AG04450 (cell line): ENCODE data around the gene CDPF1. TPM values are rescaled to one million over a fixed set of nuclear protein-coding genes. Genes with fewer than 3 reads are reported as not detected.

Source experiments
- CTCF ChIA-PET: fragments of 300-600, 350-600 bp; formaldehyde crosslinking; extraction: SDS; loops from one replicate; lab custom pipeline; 2022; ENCODE audit warnings: antibody characterized with exemption, inconsistent platforms; lab: Charles Lee
- POLR2A ChIA-PET: fragments of 350-600 bp; formaldehyde crosslinking; extraction: SDS; loops from one replicate; lab custom pipeline; 2021; ENCODE audit warnings: antibody characterized with exemption, inconsistent platforms; lab: Yijun Ruan, JAX
- DNase-seq: peaks from one replicate; pipeline ENCODE4 v3.0.0-alpha.2; 2011; ENCODE audit warnings: low read depth, low spot score
- H3K27ac ChIP-seq: one replicate; pipeline ENCODE4 v1.5.1; 2012; ENCODE audit warnings: low read depth, low read length, control low read depth
- H3K27me3 ChIP-seq: one replicate; pipeline ENCODE4 v1.6.0; 2012; ENCODE audit warnings: low read length; ENCODE audit not compliant: control insufficient read depth, insufficient read depth
- H3K4me3 ChIP-seq: 2 replicates; pipeline ENCODE4 v1.5.1; 2011; ENCODE audit warnings: mild to moderate bottlenecking, low read depth, low read length, control low read depth
- H3K9me3 ChIP-seq: 2 replicates; pipeline ENCODE4 v1.5.1; 2012; ENCODE audit warnings: low read length; ENCODE audit not compliant: control insufficient read depth, insufficient read depth
- polyA plus RNA-seq: library from polyadenylated mRNA; depleted of rRNA; stranded (reverse); fragments of >200 nt; gene quantifications from 2 replicates; pipeline ENCODE4 v1.2.3, GENCODE V29; 2011
- TF ChIP-seq, protein P1 (sequence below): IDR thresholded peaks from 2 replicates; pipeline ENCODE4 v1.5.1; 2011; ENCODE audit warnings: low read depth, low read length, control low read depth, inconsistent platforms

Gene CDPF1
- polyA plus RNA-seq, 1 experiment = 7.7 TPM

DNA sequence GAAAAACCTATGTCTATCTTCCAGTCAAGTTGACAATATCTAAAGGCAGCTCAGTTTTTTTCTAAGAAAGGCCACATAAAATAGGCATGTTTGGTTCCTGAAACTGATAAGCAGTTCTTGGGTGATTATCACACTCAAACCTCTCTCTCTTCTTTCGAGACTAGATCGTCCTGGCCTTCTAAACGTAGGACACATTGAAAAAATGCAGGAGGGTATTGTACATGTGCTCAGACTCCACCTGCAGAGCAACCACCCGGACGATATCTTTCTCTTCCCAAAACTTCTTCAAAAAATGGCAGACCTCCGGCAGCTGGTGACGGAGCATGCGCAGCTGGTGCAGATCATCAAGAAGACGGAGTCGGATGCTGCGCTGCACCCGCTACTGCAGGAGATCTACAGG lies 15.1 kb downstream of the CDPF1 start:
- POLR2A ChIA-PET = no interaction called here
- TF ChIP-seq, protein P1, sequence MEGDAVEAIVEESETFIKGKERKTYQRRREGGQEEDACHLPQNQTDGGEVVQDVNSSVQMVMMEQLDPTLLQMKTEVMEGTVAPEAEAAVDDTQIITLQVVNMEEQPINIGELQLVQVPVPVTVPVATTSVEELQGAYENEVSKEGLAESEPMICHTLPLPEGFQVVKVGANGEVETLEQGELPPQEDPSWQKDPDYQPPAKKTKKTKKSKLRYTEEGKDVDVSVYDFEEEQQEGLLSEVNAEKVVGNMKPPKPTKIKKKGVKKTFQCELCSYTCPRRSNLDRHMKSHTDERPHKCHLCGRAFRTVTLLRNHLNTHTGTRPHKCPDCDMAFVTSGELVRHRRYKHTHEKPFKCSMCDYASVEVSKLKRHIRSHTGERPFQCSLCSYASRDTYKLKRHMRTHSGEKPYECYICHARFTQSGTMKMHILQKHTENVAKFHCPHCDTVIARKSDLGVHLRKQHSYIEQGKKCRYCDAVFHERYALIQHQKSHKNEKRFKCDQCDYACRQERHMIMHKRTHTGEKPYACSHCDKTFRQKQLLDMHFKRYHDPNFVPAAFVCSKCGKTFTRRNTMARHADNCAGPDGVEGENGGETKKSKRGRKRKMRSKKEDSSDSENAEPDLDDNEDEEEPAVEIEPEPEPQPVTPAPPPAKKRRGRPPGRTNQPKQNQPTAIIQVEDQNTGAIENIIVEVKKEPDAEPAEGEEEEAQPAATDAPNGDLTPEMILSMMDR = no peak
- CTCF ChIA-PET = no interaction called here
- no peak for DNase-seq
- Histone ChIP-seq H3K27me3 (no peaks in the 10 kb centered on the region), H3K9me3 (no peaks in the 10 kb centered on the region), H3K4me3 (no peak overlapping the region), H3K27ac (no peak overlapping the region)

DNA sequence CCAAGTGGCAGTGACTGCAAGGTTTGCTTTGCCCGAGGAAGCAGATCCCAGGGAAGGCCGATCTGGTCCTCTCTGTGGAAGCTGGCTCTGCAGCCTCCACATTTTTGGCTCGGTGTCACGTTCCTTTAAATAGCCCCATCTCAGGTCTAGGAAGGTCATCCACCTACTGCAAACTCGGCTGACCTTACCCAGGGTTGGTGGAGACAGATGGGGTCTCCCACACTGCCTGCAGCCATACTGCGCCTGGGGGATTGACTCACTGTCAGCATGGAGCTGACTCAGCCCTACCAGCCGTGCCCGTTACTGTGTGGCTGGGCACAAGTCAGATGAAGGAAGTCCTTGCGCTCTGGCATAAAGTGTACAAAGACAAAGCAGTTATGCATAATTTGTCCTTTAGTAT lies 16.9 kb downstream of the CDPF1 start:
- H3K27me3 ChIP-seq = no peaks in the 10 kb centered on the region
- no peak overlapping the region for H3K4me3 ChIP-seq
- no peaks in the 10 kb centered on the region for H3K9me3 ChIP-seq
- TF ChIP-seq, protein P1 = no peak
- H3K27ac ChIP-seq = no peak overlapping the region
- POLR2A ChIA-PET = no interaction called here
- CTCF ChIA-PET = interaction anchor here (0.6 kb wide), 1 partner anchor 330 kb away, joined by 3 read pairs; no protein-coding TSS in a partner anchor
- no peak for DNase-seq

DNA sequence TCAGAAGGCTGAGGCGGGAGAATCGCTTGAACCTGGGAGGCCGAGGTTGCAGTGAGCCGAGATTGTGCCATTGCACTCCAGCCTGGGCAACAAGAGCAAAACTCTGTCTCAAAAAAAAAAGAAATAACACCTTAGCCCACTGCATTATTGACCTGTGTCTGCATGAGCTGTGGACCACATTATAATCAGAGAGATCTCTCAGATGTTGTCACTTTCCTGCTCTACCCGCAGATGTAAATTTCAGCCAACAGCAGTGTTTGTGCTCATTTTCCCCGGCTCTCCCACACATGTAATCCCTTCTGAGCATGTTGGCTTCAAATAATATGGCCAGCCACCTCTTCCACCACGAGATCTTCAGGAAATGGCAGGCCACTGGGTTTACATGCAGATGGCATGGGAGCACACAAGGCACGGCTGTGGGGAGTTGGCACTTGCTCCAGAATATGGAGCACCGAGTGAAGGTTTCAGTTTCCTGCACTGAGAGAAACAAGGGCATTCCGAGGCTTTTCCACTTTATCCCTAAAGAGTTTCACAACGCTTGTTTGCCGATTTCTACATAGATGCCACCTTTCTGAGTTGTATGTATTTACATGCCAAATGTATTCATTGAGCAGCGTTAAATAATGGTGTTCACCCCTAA lies 19.7 kb downstream of the CDPF1 start:
- POLR2A ChIA-PET = no interaction called here
- CTCF ChIA-PET = no interaction called here
- TF ChIP-seq, protein P1 = no peak
- no peak overlapping the region for H3K27ac ChIP-seq
- no peak overlapping the region for H3K4me3 ChIP-seq
- H3K9me3 ChIP-seq = no peaks in the 10 kb centered on the region
- DNase-seq = no peak
- H3K27me3 ChIP-seq = no peaks in the 10 kb centered on the region

DNA sequence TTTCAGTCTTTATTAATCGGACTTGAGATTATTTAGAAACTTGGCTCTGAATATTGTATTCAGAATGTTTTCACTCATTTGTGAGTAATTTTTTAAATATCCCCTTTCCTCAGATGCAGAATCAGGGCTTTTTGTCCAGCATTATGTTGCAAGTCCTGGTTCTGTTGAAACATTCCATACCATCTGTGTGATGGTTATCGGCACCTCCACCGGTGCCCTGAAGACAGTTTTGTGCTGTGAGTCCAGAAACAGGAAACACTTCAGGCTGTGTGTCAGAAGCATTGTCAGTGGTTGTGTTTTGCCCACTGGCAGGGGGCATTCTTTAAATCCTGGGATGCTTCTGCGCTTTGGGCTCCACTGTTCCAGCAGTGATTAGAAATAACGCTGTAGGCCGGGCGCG lies 20.4 kb downstream of the CDPF1 start:
- TF ChIP-seq, protein P1 = no peak
- no peak for DNase-seq
- Histone ChIP-seq H3K27ac (no peak overlapping the region), H3K4me3 (no peak overlapping the region), H3K27me3 (no peaks in the 10 kb centered on the region), H3K9me3 (no peaks in the 10 kb centered on the region)
- CTCF ChIA-PET = interaction anchor here (1.1 kb wide), 1 partner anchor 235 kb away, joined by 3 read pairs; no protein-coding TSS in a partner anchor
- POLR2A ChIA-PET = interaction anchor here (0.7 kb wide), 1 partner anchor 107 kb away, joined by 7 read pairs; no protein-coding TSS in a partner anchor

DNA sequence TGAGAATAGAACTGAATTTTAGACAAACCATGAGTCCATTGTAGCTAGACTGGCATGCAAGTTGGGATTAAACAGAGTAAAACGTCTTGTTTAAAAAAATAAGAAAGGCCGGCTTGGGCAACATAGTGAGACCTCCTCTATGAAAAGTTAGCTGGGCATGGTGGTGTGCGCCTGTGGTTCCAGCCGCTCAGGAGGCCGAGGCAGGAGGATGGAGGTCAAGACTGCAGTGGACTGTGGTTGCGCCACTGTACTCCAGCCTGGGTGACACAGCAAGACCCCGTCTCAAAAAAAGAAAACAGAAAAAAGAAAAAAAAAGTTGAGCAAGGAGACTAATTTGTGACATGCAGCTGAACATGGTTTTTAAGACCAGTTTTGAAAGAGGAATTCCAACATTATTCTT lies 23.5 kb downstream of the CDPF1 start:
- Histone ChIP-seq H3K27ac (no peak overlapping the region), H3K4me3 (no peak overlapping the region), H3K27me3 (no peaks in the 10 kb centered on the region), H3K9me3 (no peaks in the 10 kb centered on the region)
- DNase-seq = no peak
- ChIA-PET CTCF (interaction anchor here (1.0 kb wide), 1 partner anchor 220 kb away, joined by 3 read pairs; no protein-coding TSS in a partner anchor), POLR2A (no interaction called here)
- TF ChIP-seq, protein P1 = no peak
